Osteoblast (primary cell): ENCODE data around the gene BICDL2. TPM values are rescaled to one million over a fixed set of nuclear protein-coding genes. Genes with fewer than 3 reads are reported as not detected.
A peak's percentile ranks its signal among the peaks of the same experiment; 100 is the strongest.

Source experiments
- DNase-seq: peaks from one replicate; pipeline ENCODE4 v3.0.0; 2011; ENCODE audit warnings: low spot score, mixed read lengths; ENCODE audit not compliant: insufficient read length; ENCODE audit errors: missing footprints
- H2AFZ ChIP-seq: 2 replicates; pipeline ENCODE4 v1.6.0; 2011; ENCODE audit warnings: mild to moderate bottlenecking, low read length
- H3K27ac ChIP-seq: 2 replicates; pipeline ENCODE4 v1.5.1; 2011; ENCODE audit warnings: mild to moderate bottlenecking, low read depth, low read length, moderate library complexity
- H3K27me3 ChIP-seq: 2 replicates; pipeline ENCODE4 v1.6.0; 2012; ENCODE audit warnings: mild to moderate bottlenecking, control low read depth, inconsistent platforms, low read length, moderate library complexity; ENCODE audit not compliant: insufficient read depth
- H3K36me3 ChIP-seq: 2 replicates; pipeline ENCODE4 v1.5.1; 2011; ENCODE audit warnings: mild to moderate bottlenecking, low read length, control low read depth, moderate library complexity; ENCODE audit not compliant: insufficient read depth
- H3K4me1 ChIP-seq: 2 replicates; pipeline ENCODE4 v1.5.1; 2011; ENCODE audit warnings: mild to moderate bottlenecking, low read length, control low read depth, moderate library complexity; ENCODE audit not compliant: insufficient read depth
- H3K4me2 ChIP-seq: 2 replicates; pipeline ENCODE4 v1.6.0; 2011; ENCODE audit warnings: mild to moderate bottlenecking, low read length; ENCODE audit not compliant: insufficient read depth
- H3K4me3 ChIP-seq: fragments of 200-600 bp; sonication (generic); 3 replicates; pipeline ENCODE4 v1.5.1; 2012; ENCODE audit warnings: mild to moderate bottlenecking, low read length, inconsistent platforms; ENCODE audit not compliant: insufficient read depth
- H3K79me2 ChIP-seq: 2 replicates; pipeline ENCODE4 v1.6.0; 2012; ENCODE audit warnings: mild to moderate bottlenecking, low read length, control low read depth, inconsistent platforms; ENCODE audit not compliant: insufficient read depth
- H3K9me3 ChIP-seq: 2 replicates; pipeline ENCODE4 v1.5.1; 2011; ENCODE audit warnings: low read depth, low read length, control low read depth
- H4K20me1 ChIP-seq: 2 replicates; pipeline ENCODE4 v1.6.0; 2012; ENCODE audit warnings: mild to moderate bottlenecking, low read length, control low read depth; ENCODE audit not compliant: insufficient read depth
- CTCF ChIP-seq: IDR thresholded peaks from 2 replicates; pipeline ENCODE4 v1.5.1; 2011; ENCODE audit warnings: mild to moderate bottlenecking, low read depth, low read length, moderate library complexity; ENCODE audit errors: extremely low read depth
- total RNA-seq: library from RNA; depleted of rRNA; stranded (reverse); fragments of >200 nt; gene quantifications from 2 replicates; pipeline ENCODE4 v1.2.3, GENCODE V29; 2012

The BICDL2 gene
- total RNA-seq, 1 donor: not detected

DNA sequence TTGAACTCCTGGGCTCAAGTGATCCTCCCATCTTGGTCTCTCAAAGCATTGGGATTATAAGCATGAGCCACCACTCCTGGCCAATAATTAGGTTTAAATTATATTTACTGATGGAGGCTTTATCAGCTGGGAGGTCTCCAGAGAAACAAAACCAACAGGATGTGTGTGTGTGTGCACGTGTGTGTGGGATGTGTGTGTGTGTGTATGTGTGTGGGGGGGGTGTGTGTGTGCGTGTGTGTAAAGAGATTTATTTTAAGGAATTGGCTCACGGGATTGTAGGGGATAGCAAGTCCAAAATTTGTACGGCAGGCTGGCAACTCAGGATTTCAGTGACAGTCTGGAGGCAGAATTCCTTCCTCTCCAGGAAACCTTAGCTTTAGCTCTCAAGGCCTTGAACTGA, 14.3 kb upstream of the BICDL2 start:
- H3K4me1 ChIP-seq: no peaks in the 10 kb centered on the region
- H3K9me3 ChIP-seq: no peaks in the 10 kb centered on the region
- no peak overlapping the region for H2AFZ ChIP-seq
- no peak for TF ChIP-seq CTCF
- H3K4me2 ChIP-seq: no peak overlapping the region
- H3K79me2 ChIP-seq: no peaks in the 10 kb centered on the region
- no peak for DNase-seq
- H3K4me3 ChIP-seq: no peak overlapping the region
- no peaks in the 10 kb centered on the region for H3K36me3 ChIP-seq
- H3K27ac ChIP-seq: no peak overlapping the region
- H4K20me1 ChIP-seq: no peaks in the 10 kb centered on the region
- peaks cover 46% of the 10 kb centered on the region for H3K27me3 ChIP-seq

- H3K27me3 ChIP-seq: peaks cover 50% of the 10 kb centered on the region
- no peak for TF ChIP-seq CTCF
- DNase-seq: no peak
- no peaks in the 10 kb centered on the region for H3K36me3 ChIP-seq
- H3K4me3 ChIP-seq: no peak overlapping the region
- H3K79me2 ChIP-seq: no peaks in the 10 kb centered on the region
- H3K4me1 ChIP-seq: no peaks in the 10 kb centered on the region
- no peaks in the 10 kb centered on the region for H4K20me1 ChIP-seq
- H3K9me3 ChIP-seq: no peaks in the 10 kb centered on the region
- no peak overlapping the region for H3K27ac ChIP-seq
- H2AFZ ChIP-seq: no peak overlapping the region
- no peak overlapping the region for H3K4me2 ChIP-seq
Observed at GRCh38 chr16:3050487-3050886, 13.7 kb upstream of the BICDL2 start.

DNA sequence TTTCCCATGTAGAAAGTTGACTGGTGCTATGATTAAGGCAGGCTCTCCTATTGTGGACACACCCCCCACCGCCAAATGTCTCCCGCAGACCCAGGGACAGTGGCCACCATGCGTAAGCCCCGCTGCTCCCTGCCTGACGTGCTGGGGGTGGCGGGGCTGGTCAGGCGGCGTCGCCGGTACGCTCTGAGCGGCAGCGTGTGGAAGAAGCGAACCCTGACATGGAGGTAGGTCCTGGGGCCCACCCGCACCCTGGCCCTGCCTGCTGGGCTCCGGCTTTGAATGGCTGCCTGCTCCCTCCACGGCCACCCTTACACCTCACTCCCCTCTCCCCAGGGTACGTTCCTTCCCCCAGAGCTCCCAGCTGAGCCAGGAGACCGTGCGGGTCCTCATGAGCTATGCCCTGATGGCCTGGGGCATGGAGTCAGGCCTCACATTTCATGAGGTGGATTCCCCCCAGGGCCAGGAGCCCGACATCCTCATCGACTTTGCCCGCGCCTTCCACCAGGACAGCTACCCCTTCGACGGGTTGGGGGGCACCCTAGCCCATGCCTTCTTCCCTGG, 13.3 kb upstream of the BICDL2 start:
- H3K4me2 ChIP-seq: no peak overlapping the region
- DNase-seq: peak; percentile 69
- no peak overlapping the region for H3K27ac ChIP-seq
- no peak overlapping the region for H3K4me3 ChIP-seq
- no peaks in the 10 kb centered on the region for H4K20me1 ChIP-seq
- H3K27me3 ChIP-seq: peaks cover 54% of the 10 kb centered on the region
- H3K36me3 ChIP-seq: no peaks in the 10 kb centered on the region
- H3K9me3 ChIP-seq: no peaks in the 10 kb centered on the region
- no peaks in the 10 kb centered on the region for H3K79me2 ChIP-seq
- no peak for TF ChIP-seq CTCF
- H3K4me1 ChIP-seq: no peaks in the 10 kb centered on the region
- no peak overlapping the region for H2AFZ ChIP-seq

DNA sequence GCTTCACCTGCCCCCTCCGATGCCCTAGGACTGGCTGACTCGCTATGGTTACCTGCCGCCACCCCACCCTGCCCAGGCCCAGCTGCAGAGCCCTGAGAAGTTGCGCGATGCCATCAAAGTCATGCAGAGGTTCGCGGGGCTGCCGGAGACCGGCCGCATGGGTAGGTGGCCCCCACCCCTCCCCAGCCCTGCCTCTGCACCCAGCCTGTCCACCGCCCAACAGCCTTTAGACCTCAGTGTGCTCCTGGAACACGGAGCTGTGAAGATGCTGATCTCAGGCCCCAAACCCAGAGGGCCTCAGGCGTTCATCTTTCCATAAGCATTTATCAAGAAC, 10.6 kb upstream of the BICDL2 start:
- Histone ChIP-seq H4K20me1 (no peaks in the 10 kb centered on the region), H3K4me2 (no peak overlapping the region), H3K36me3 (no peaks in the 10 kb centered on the region), H3K27me3 (peaks cover 70% of the 10 kb centered on the region), H3K9me3 (no peaks in the 10 kb centered on the region), H3K27ac (no peak overlapping the region), H3K79me2 (no peaks in the 10 kb centered on the region), H2AFZ (no peak overlapping the region), H3K4me3 (no peak overlapping the region), H3K4me1 (no peaks in the 10 kb centered on the region)
- DNase-seq: no peak
- no peak for TF ChIP-seq CTCF
